Duodenal mucosa (tissue), 2 donors: ENCODE measurements around the gene NCOA1.

Experiments
- H3K27ac ChIP-seq: one replicate; pipeline ENCODE4 v1.7.0; 2013; ENCODE audit warnings: low read depth, low read length
- H3K27me3 ChIP-seq, 2 donors: one replicate each; pipeline ENCODE4 v1.7.0; 2013; ENCODE audit warnings: low read length in 2 of 2, control low read depth in 1 of 2; ENCODE audit not compliant: insufficient read depth in 2 of 2, control insufficient read depth in 1 of 2
- H3K36me3 ChIP-seq, 2 donors: one replicate each; pipeline ENCODE4 v1.7.0; 2013; ENCODE audit warnings: low read length in 2 of 2, control low read depth in 1 of 2; ENCODE audit not compliant: insufficient read depth in 2 of 2, control insufficient read depth in 1 of 2
- H3K4me1 ChIP-seq, 2 donors: one replicate each; pipeline ENCODE4 v1.7.0; 2013; ENCODE audit warnings: low read length in 2 of 2, control low read depth in 1 of 2; ENCODE audit not compliant: insufficient read depth in 2 of 2, control insufficient read depth in 1 of 2
- H3K4me3 ChIP-seq, 2 donors: one replicate each; pipeline ENCODE4 v1.7.0; 2013; ENCODE audit warnings: low read length in 2 of 2, low read depth in 1 of 2
- H3K9ac ChIP-seq, 2 donors: one replicate each; pipeline ENCODE4 v1.7.0; 2013; ENCODE audit warnings: low read length in 2 of 2, low read depth in 1 of 2
- H3K9me3 ChIP-seq, 2 donors: one replicate each; pipeline ENCODE4 v1.7.0; 2013; ENCODE audit warnings: low read length in 2 of 2, control low read depth in 1 of 2; ENCODE audit not compliant: control insufficient read depth in 1 of 2

Gene NCOA1

GRCh38 chr2:24638568-24638967 is 147.5 kb downstream of the NCOA1 start:
- Histone ChIP-seq H3K27ac (no peak overlapping the region), H3K4me3 (no peak overlapping the region), H3K36me3 (no peaks in the 10 kb centered on the region), H3K9ac (no peak overlapping the region), H3K27me3 (no peaks in the 10 kb centered on the region), H3K9me3 (no peaks in the 10 kb centered on the region), H3K4me1 (no peaks in the 10 kb centered on the region)

GRCh38 chr2:24642351-24642750 is 151.3 kb downstream of the NCOA1 start:
- Histone ChIP-seq H3K36me3 (no peaks in the 10 kb centered on the region), H3K4me3 (no peak overlapping the region), H3K27ac (no peak overlapping the region), H3K9me3 (no peaks in the 10 kb centered on the region), H3K4me1 (no peaks in the 10 kb centered on the region), H3K9ac (no peak overlapping the region), H3K27me3 (no peaks in the 10 kb centered on the region)

DNA sequence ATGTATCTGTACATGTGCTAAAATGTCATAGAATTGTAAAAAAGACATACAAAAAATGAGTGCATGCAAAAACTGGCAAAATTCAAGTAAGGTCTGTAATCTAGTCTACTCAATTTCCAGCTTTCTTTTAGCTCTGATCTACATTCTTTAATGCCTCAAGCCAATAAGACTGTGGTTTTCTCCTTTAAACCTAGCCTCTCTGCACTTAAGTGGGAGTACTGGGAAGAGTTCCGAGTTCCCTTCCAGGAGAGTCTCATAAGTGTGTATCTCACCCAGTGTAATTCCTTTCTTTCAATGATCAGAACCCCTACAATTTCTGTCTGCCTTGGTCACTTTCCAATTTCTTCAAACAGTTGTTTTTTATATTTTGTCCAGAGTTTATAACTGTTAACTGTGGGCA is 152.0 kb downstream of the NCOA1 start:
- Histone ChIP-seq H3K27ac (no peak overlapping the region), H3K9ac (no peak overlapping the region), H3K27me3 (no peaks in the 10 kb centered on the region), H3K9me3 (no peaks in the 10 kb centered on the region), H3K4me3 (no peak overlapping the region), H3K36me3 (no peaks in the 10 kb centered on the region), H3K4me1 (no peaks in the 10 kb centered on the region)

- H3K4me1 ChIP-seq, result no peaks in the 10 kb centered on the region
Observed at GRCh38 chr2:24644032-24644431, 153.0 kb downstream of the NCOA1 start.

DNA sequence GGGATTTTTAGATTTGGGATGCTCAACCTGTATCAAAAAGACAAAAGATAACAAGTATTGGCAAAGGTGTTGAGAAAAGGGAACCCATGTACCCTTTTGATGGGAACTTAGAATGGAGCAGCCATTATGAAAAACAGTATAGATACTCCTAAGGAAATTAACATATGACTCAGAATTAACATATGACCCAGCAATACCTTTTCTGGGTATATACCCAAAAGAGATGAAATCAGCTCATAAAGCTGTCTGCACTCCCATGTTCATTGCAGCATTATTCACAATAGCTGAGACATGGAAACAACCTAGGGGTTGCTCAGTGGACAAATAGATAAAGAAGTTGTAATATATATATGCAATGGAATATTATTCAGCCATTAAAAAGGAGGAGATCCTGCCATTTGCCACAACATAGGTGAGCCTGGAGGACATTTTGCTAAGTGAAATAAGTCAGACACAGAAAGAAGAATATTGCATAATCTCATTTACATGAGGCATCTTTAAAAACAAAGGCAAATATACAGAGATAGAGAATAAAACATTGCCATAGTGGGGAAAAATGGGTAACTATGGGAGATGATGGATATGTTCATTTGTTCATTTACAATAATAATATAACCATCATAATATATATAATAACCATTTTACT is 160.1 kb downstream of the NCOA1 start:
- Histone ChIP-seq H3K27ac (no peak overlapping the region), H3K9ac (no peak overlapping the region), H3K36me3 (no peaks in the 10 kb centered on the region), H3K4me3 (no peak overlapping the region), H3K27me3 (no peaks in the 10 kb centered on the region), H3K4me1 (peaks cover 0 to 3% of the 10 kb centered on the region in 2 donors), H3K9me3 (no peaks in the 10 kb centered on the region)

More at GRCh38 chr2:24644032-24644431, 153.0 kb downstream of the NCOA1 start:
- no peak overlapping the region for H3K4me3 ChIP-seq
- no peak overlapping the region for H3K9ac ChIP-seq
- H3K36me3 ChIP-seq, result no peaks in the 10 kb centered on the region
- H3K27me3 ChIP-seq, result no peaks in the 10 kb centered on the region
- H3K9me3 ChIP-seq, result no peaks in the 10 kb centered on the region
- H3K27ac ChIP-seq, result no peak overlapping the region

GRCh38 chr2:24651643-24652003 is 160.6 kb downstream of the NCOA1 start:
- Histone ChIP-seq H3K36me3 (peaks cover 0 to 2% of the 10 kb centered on the region in 2 donors), H3K9ac (no peak overlapping the region), H3K27me3 (no peaks in the 10 kb centered on the region), H3K9me3 (no peaks in the 10 kb centered on the region), H3K4me3 (no peak overlapping the region), H3K27ac (no peak overlapping the region), H3K4me1 (peaks cover 0 to 3% of the 10 kb centered on the region in 2 donors)

DNA sequence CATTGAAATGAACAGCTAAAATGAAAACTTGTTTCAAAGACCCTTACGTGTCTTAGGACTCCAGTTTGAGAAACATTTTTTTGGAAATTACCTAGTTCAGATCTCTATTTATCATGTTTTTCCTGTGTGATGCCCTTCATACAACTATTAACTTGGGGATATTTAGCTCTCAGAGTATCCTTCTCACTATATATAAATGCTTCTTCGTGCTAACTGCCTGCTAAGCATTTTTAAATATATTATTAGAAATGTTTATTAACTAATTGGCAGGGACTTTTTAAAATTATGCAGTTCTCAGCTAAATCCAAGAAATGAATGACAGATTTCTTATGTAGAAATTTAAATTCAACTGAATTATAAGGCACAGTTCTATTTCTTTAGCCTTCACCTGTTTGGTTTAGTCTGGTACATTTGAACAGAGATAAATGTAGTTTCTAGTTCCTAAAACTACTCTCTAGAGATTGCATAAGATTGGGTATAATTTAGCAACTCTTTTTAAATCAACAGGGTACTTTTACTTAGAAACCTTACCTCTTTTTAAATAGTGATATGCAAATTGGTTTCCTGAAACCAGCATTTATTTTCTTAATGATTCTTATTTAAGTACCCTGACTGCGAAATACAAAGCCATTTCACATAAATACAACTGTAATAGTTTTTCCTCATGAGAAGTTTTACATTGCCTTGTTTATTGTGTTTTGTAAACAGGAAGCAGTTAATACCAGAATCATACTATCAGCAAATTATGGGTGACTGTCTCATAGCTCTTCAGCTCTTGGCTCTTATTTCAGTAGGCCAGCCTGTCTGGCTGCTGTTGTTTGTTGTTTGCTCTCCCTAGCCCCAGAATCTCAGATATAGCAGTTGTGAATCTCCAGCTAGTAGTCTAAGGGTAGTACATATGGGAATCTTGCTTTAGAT is 161.5 kb downstream of the NCOA1 start:
- peaks cover 0 to 3% of the 10 kb centered on the region in 2 donors for H3K4me1 ChIP-seq

DNA sequence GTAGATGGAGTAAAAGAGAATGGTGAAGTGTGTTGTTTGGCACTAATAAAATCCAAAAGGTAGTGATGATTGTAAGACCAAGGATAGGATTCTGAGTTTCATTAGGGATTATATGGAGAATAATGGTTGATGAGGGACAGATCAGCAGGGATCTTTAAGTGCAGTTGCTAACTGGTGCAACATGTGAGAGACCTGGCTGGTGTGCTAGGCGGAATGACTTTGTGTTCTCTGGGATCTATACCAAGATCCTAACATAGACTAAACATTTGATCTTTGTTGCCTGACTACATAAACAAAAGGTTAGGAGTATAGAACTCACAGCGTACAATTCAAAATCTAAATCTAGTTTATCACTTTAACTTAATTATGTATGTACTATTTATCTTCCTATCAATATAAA is 166.8 kb downstream of the NCOA1 start:
- H3K36me3 ChIP-seq, result peaks cover 0 to 11% of the 10 kb centered on the region in 2 donors
- H3K27me3 ChIP-seq, result no peaks in the 10 kb centered on the region
- peaks cover 0 to 6% of the 10 kb centered on the region in 2 donors for H3K4me1 ChIP-seq
- no peak overlapping the region for H3K9ac ChIP-seq
- no peak overlapping the region for H3K27ac ChIP-seq
- no peak overlapping the region for H3K4me3 ChIP-seq
- no peaks in the 10 kb centered on the region for H3K9me3 ChIP-seq

More for the DNA sequence above, 161.5 kb downstream of the NCOA1 start:
- peaks cover 0 to 3% of the 10 kb centered on the region in 2 donors for H3K36me3 ChIP-seq
- H3K4me3 ChIP-seq, result no peak overlapping the region
- H3K9ac ChIP-seq, result no peak overlapping the region
- no peaks in the 10 kb centered on the region for H3K27me3 ChIP-seq
- H3K9me3 ChIP-seq, result no peaks in the 10 kb centered on the region
- H3K27ac ChIP-seq, result no peak overlapping the region

DNA sequence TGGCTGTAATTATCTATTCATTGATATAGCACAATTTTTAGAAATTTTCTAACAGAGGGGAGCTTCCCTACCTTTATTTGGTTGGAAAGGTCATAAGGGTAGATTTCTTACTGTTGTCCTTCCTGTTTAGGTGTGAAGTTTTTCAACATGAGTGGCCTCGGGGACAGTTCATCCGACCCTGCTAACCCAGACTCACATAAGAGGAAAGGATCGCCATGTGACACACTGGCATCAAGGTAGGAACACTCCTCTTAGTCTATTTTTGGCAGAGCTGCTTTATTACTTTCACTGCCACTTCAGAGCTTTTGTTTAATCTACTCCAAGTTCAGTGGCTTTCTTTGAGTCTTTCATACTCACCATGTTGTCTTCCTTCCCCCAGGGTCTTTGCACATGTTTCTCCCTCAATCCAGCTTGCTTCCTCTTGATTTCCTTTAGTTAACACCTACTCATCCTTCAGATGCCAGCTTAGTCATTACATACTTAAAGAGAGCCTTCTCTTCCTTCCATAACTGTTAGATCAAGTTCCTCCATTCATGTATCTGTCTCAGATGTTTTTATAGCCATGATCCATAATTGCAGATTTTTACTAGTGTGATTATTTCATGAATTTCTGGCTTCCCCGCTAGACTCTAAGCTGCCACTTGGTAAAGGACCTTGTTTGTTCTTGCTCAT is 167.6 kb downstream of the NCOA1 start:
- H3K27ac ChIP-seq, result no peak overlapping the region
- peaks cover 0 to 4% of the 10 kb centered on the region in 2 donors for H3K4me1 ChIP-seq
- peaks cover 6 to 11% of the 10 kb centered on the region in 2 donors for H3K36me3 ChIP-seq
- H3K9ac ChIP-seq, result no peak overlapping the region
- H3K9me3 ChIP-seq, result no peaks in the 10 kb centered on the region
- H3K4me3 ChIP-seq, result no peak overlapping the region
- H3K27me3 ChIP-seq, result no peaks in the 10 kb centered on the region

- H3K27me3 ChIP-seq, result no peaks in the 10 kb centered on the region
- H3K9ac ChIP-seq, result no peak overlapping the region
- no peak overlapping the region for H3K27ac ChIP-seq
- no peaks in the 10 kb centered on the region for H3K9me3 ChIP-seq
- H3K36me3 ChIP-seq, result peaks cover 6 to 11% of the 10 kb centered on the region in 2 donors
- H3K4me3 ChIP-seq, result no peak overlapping the region
- H3K4me1 ChIP-seq, result peaks cover 0 to 3% of the 10 kb centered on the region in 2 donors
Observed at GRCh38 chr2:24659862-24660261, 168.8 kb downstream of the NCOA1 start.
